Activated CD8-positive, alpha-beta memory T cell treated with anti-CD3 and anti-CD28 coated beads, Interleukin-2, amount 10 ng/mL, durations not matched to agents 7 days and 5 days (primary cell): Measurements from ENCODE around the gene STOML2. TPM values are rescaled to one million over a fixed set of nuclear protein-coding genes. Genes with fewer than 3 reads are reported as not detected.
A peak's percentile ranks its signal among the peaks of the same experiment; 100 is the strongest.

Experiments used
- ATAC-seq: fragments of 150-1000 bp; cut with Tn5 transposase; one replicate; pipeline ENCODE4 v1.10.0; 2021; ENCODE audit warnings: moderate library complexity
- CTCF ChIA-PET: fragments of 350-600 bp; sonication (Branson Sonifier 250); formaldehyde crosslinking; loops from one replicate; lab custom pipeline; 2021; ENCODE audit warnings: antibody characterized with exemption; lab: Charles Lee
- DNase-seq: peaks from one replicate; pipeline ENCODE4 v3.0.0-alpha.2; 2020
- H3K27ac Mint-ChIP-seq: one replicate; pipeline ENCODE4 v1.8.0; 2021; ENCODE audit warnings: mild to moderate bottlenecking, mixed read lengths
- H3K27me3 Mint-ChIP-seq: one replicate; pipeline ENCODE4 v1.8.0; 2021; ENCODE audit warnings: mixed read lengths
- H3K36me3 Mint-ChIP-seq: one replicate; pipeline ENCODE4 v1.8.0; 2021; ENCODE audit warnings: mild to moderate bottlenecking, mixed read lengths
- H3K4me1 Mint-ChIP-seq: one replicate; pipeline ENCODE4 v1.8.0; 2021; ENCODE audit warnings: mixed read lengths
- H3K4me3 Mint-ChIP-seq: one replicate; pipeline ENCODE4 v1.8.0; 2021; ENCODE audit warnings: mild to moderate bottlenecking, moderate library complexity, mixed read lengths
- H3K9me3 Mint-ChIP-seq: one replicate; pipeline ENCODE4 v1.8.0; 2022; ENCODE audit warnings: low read depth, mixed read lengths
- total RNA-seq, 2 experiments: library from RNA; stranded (reverse); gene quantifications; one replicate each; pipeline ENCODE4 v1.2.3, GENCODE V29; 2021

The STOML2 gene
- total RNA-seq, 2 experiments from 2014 or later, result 145 to 169 TPM

- Mint-ChIP-seq H3K4me1 (no peaks in the 10 kb centered on the region), H3K27ac (no peak overlapping the region), H3K36me3 (peaks cover 77% of the 10 kb centered on the region), H3K4me3 (no peak overlapping the region), H3K9me3 (no peaks in the 10 kb centered on the region), H3K27me3 (no peaks in the 10 kb centered on the region)
- ATAC-seq (no peak), DNase-seq (no peak)
- CTCF ChIA-PET, result no interaction called here
These were observed 46.2 kb downstream of the STOML2 start for GRCh38 chr9:35056571-35057270.

GRCh38 chr9:35054871-35055644 lies 47.9 kb downstream of the STOML2 start:
- DNase-seq, result no peak
- no peak for ATAC-seq
- CTCF ChIA-PET, result no interaction called here
- H3K4me1 Mint-ChIP-seq, result no peaks in the 10 kb centered on the region
- no peaks in the 10 kb centered on the region for H3K27me3 Mint-ChIP-seq
- H3K36me3 Mint-ChIP-seq, result peaks cover 67% of the 10 kb centered on the region
- no peak overlapping the region for H3K4me3 Mint-ChIP-seq
- no peak overlapping the region for H3K27ac Mint-ChIP-seq
- H3K9me3 Mint-ChIP-seq, result no peaks in the 10 kb centered on the region

GRCh38 chr9:35054185-35054835 lies 48.6 kb downstream of the STOML2 start:
- DNase-seq (no peak), ATAC-seq (no peak)
- CTCF ChIA-PET, result no interaction called here
- Mint-ChIP-seq H3K4me3 (no peak overlapping the region), H3K27me3 (no peaks in the 10 kb centered on the region), H3K27ac (peak overlapping the region; percentile 10), H3K4me1 (no peaks in the 10 kb centered on the region), H3K9me3 (no peaks in the 10 kb centered on the region), H3K36me3 (peaks cover 62% of the 10 kb centered on the region)

GRCh38 chr9:35051069-35051967 lies 51.6 kb downstream of the STOML2 start:
- Mint-ChIP-seq H3K4me3 (no peak overlapping the region), H3K9me3 (no peaks in the 10 kb centered on the region), H3K4me1 (no peaks in the 10 kb centered on the region), H3K27ac (peak overlapping the region; percentile 26), H3K27me3 (no peaks in the 10 kb centered on the region), H3K36me3 (peaks cover 41% of the 10 kb centered on the region)
- DNase-seq (peak; percentile 69), ATAC-seq (peak; percentile 84)
- CTCF ChIA-PET, result interaction anchor here (0.9 to 3.3 kb wide), 15 partner anchors 10 to 502 kb away, joined by 3 to 48 read pairs (median 8); partner anchors contain the start of genes FANCG, PIGO and VCP

Other genes starting within 250 kb of the STOML2 start
- not detected for gene PHF24, start 144.8 kb downstream of the STOML2 start, total RNA-seq
- gene DNAJB5, start 113.4 kb downstream of the STOML2 start, total RNA-seq, result 1 to 10 TPM; 5.2 to 5.5 TPM
- 100 to 1,000 TPM; 222 to 298 TPM for gene VCP, start 30.5 kb downstream of the STOML2 start, total RNA-seq
- 100 to 1,000 TPM; 121 to 141 TPM for gene FANCG, start 23.2 kb downstream of the STOML2 start, total RNA-seq
- gene PIGO, start 6.5 kb downstream of the STOML2 start, total RNA-seq, result 10 to 100 TPM; 28.5 to 31.6 TPM
- 10 to 100 TPM; 15.9 to 17.1 TPM for gene ATOSB, start 12.7 kb upstream of the STOML2 start, total RNA-seq
- 1 to 10 TPM in 1 of 2 experiments, under 1 TPM in 1; 0.94 to 1.2 TPM for gene UNC13B, start 58.9 kb upstream of the STOML2 start, total RNA-seq